H1 (cell line): ENCODE results near the gene MAB21L3.

Source experiments
- CEBPB ChIP-seq: IDR thresholded peaks from 2 replicates; pipeline ENCODE4 v1.6.1; 2012; ENCODE audit warnings: low read depth, low read length
- EZH2 ChIP-seq: fragments of 200-600 bp; sonication (generic); IDR thresholded peaks from 2 replicates; pipeline ENCODE4 v1.7.1; 2012; ENCODE audit warnings: low read depth, mild to moderate bottlenecking, moderate library complexity, low read length, inconsistent platforms; ENCODE audit not compliant: severe bottlenecking
- GABPA ChIP-seq: IDR thresholded peaks from 2 replicates; pipeline ENCODE4 v1.6.1; 2011; ENCODE audit warnings: mild to moderate bottlenecking, low read length, moderate library complexity, borderline replicate concordance; ENCODE audit not compliant: insufficient read depth
- KDM1A ChIP-seq: fragments of 200-600, 300-600 bp; sonication (generic); IDR thresholded peaks from 2 replicates; pipeline ENCODE4 v1.7.1; 2016; ENCODE audit warnings: mild to moderate bottlenecking, low read length, borderline replicate concordance
- POLR2A ChIP-seq, 2 experiments: IDR thresholded peaks; 1 replicate in 1 of 2; 2 replicates in 1 of 2; pipeline ENCODE4 v1.6.1; 2011; ENCODE audit warnings: low read depth in 2 of 2, low read length in 2 of 2, mild to moderate bottlenecking in 2 of 2; ENCODE audit errors: control extremely low read depth in 1 of 2
- POLR2AphosphoS5 ChIP-seq: IDR thresholded peaks from 2 replicates; pipeline ENCODE4 v1.6.1; 2011; ENCODE audit warnings: low read depth, low read length
- TAF1 ChIP-seq: IDR thresholded peaks from 2 replicates; pipeline ENCODE4 v1.6.1; 2011; ENCODE audit warnings: mild to moderate bottlenecking, low read depth, low read length
- TAF7 ChIP-seq: optimal IDR thresholded peaks from 2 replicates; pipeline ENCODE3; 2011; ENCODE audit warnings: low read depth, mild to moderate bottlenecking, inconsistent platforms, low read length, moderate library complexity, borderline replicate concordance
- TF ChIP-seq, protein P1 (sequence below), 3 experiments: IDR thresholded peaks; 1 replicate in 2 of 3; 2 replicates in 1 of 3; pipeline versions ENCODE4 v1.5.1 to v1.6.1; 2011; ENCODE audit warnings: low read length in 3 of 3, mild to moderate bottlenecking in 3 of 3, inconsistent platforms in 2 of 3, low read depth in 1 of 3, moderate library complexity in 1 of 3; ENCODE audit not compliant: insufficient read depth in 1 of 3; ENCODE audit errors: control extremely low read depth in 1 of 3
- TF ChIP-seq, protein P2 (sequence below): IDR thresholded peaks from 2 replicates; pipeline ENCODE4 v1.6.1; 2012; ENCODE audit warnings: inconsistent platforms
- TF ChIP-seq, protein P3 (sequence below): IDR thresholded peaks from 2 replicates; pipeline ENCODE4 v1.6.1; 2012; ENCODE audit warnings: low read length, inconsistent platforms

DNA sequence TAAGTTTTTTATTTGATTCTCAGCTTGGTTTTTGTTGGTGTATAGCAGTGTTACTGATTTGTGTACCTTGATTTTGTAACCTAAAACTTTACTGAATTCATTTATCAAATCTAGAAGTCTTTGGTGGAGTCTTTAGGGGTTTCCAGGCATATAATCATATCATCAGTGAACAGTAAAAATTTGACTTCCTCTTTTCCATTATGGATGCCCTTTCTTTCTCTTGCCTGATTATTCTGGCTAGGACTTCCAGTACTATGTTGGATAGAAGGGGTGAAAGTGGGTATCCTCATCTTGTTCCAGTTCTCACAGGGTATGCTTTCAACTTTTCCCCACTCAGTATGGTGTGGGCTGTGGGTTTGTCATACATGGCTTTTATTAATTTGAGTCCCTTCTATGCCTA is 23.6 kb upstream of the MAB21L3 start:
- TF ChIP-seq POLR2AphosphoS5 (no peak), KDM1A (no peak), POLR2A (IDR thresholded peaks at IDR 0.05; ENCODE audit: control extremely low read depth in 1 of 2, low read depth in 2 of 2, low read length in 2 of 2) (no peak), CEBPB (no peak), EZH2 (no peak), TAF7 (no peak), GABPA (no peak), TAF1 (no peak)
- TF ChIP-seq, protein P1, sequence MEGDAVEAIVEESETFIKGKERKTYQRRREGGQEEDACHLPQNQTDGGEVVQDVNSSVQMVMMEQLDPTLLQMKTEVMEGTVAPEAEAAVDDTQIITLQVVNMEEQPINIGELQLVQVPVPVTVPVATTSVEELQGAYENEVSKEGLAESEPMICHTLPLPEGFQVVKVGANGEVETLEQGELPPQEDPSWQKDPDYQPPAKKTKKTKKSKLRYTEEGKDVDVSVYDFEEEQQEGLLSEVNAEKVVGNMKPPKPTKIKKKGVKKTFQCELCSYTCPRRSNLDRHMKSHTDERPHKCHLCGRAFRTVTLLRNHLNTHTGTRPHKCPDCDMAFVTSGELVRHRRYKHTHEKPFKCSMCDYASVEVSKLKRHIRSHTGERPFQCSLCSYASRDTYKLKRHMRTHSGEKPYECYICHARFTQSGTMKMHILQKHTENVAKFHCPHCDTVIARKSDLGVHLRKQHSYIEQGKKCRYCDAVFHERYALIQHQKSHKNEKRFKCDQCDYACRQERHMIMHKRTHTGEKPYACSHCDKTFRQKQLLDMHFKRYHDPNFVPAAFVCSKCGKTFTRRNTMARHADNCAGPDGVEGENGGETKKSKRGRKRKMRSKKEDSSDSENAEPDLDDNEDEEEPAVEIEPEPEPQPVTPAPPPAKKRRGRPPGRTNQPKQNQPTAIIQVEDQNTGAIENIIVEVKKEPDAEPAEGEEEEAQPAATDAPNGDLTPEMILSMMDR (IDR thresholded peaks at IDR 0.05; ENCODE audit: control extremely low read depth in 1 of 3, insufficient read depth in 1 of 3, low read depth in 1 of 3, low read length in 3 of 3): no peak
- TF ChIP-seq, protein P2, sequence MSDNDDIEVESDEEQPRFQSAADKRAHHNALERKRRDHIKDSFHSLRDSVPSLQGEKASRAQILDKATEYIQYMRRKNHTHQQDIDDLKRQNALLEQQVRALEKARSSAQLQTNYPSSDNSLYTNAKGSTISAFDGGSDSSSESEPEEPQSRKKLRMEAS: no peak
- TF ChIP-seq, protein P3, sequence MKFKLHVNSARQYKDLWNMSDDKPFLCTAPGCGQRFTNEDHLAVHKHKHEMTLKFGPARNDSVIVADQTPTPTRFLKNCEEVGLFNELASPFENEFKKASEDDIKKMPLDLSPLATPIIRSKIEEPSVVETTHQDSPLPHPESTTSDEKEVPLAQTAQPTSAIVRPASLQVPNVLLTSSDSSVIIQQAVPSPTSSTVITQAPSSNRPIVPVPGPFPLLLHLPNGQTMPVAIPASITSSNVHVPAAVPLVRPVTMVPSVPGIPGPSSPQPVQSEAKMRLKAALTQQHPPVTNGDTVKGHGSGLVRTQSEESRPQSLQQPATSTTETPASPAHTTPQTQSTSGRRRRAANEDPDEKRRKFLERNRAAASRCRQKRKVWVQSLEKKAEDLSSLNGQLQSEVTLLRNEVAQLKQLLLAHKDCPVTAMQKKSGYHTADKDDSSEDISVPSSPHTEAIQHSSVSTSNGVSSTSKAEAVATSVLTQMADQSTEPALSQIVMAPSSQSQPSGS: no peak
